Activated naive CD8-positive, alpha-beta T cell treated with anti-CD3 and anti-CD28 coated beads, Interleukin-2, amount 10 ng/mL, durations not matched to agents 7 days and 5 days (primary cell): ENCODE measurements around the gene EXOSC10. TPM values are rescaled to one million over a fixed set of nuclear protein-coding genes. Genes with fewer than 3 reads are reported as not detected.
A peak's percentile ranks its signal among the peaks of the same experiment; 100 is the strongest.
"Not testable (repeated sequence)": the region's sequence is repeated elsewhere in the genome, so short reads cannot be mapped to it uniquely, and the experiment has no call there.

Experiments used
- ATAC-seq: fragments of 150-1000 bp; cut with Tn5 transposase; one replicate; pipeline ENCODE4 v1.10.0; 2021; ENCODE audit warnings: low read depth, moderate library complexity
- POLR2A ChIA-PET: fragments of 350-600 bp; sonication (Branson Sonifier 250); formaldehyde crosslinking; loops from one replicate; lab custom pipeline; 2021; ENCODE audit warnings: antibody characterized with exemption; lab: Charles Lee
- DNase-seq: peaks from one replicate; pipeline ENCODE4 v3.0.0; 2021
- H3K27ac Mint-ChIP-seq: one replicate; pipeline ENCODE4 v1.8.0; 2022; ENCODE audit warnings: mild to moderate bottlenecking, mixed read lengths
- H3K27me3 Mint-ChIP-seq: one replicate; pipeline ENCODE4 v1.8.0; 2022; ENCODE audit warnings: mild to moderate bottlenecking, moderate library complexity, mixed read lengths
- H3K36me3 Mint-ChIP-seq: one replicate; pipeline ENCODE4 v1.8.0; 2021; ENCODE audit warnings: mild to moderate bottlenecking, mixed read lengths
- H3K4me1 Mint-ChIP-seq: one replicate; pipeline ENCODE4 v1.8.0; 2021; ENCODE audit warnings: mixed read lengths
- H3K4me3 Mint-ChIP-seq: one replicate; pipeline ENCODE4 v1.8.0; 2022; ENCODE audit warnings: mild to moderate bottlenecking, moderate library complexity, mixed read lengths
- H3K9me3 Mint-ChIP-seq: one replicate; pipeline ENCODE4 v1.8.0; 2021; ENCODE audit warnings: mixed read lengths
- total RNA-seq, 2 experiments: library from RNA; stranded (reverse); gene quantifications; one replicate each; pipeline ENCODE4 v1.2.3, GENCODE V29; 2021

The EXOSC10 gene
- total RNA-seq, 2 experiments from 2014 or later = 89.1 to 92.8 TPM

DNA sequence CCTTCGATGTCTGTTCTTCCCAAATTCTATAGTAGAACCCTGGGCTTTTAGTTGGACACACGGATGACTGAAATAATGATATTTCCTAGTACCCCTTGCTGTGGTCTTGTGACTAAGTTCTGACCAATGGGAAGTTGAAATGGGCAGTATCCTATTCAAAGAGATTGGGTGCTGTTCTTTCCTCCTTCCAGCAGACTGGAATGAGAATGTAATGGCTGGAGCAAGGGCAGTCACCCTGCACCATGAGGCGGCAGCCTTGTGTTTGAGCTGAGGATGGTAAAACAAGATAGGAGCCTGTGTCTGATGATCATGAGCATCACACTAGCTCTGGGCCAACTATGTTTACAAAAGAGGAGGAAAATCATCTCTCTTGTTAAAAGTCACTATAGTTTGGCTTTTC lies 34.7 kb downstream of the EXOSC10 start:
- Mint-ChIP-seq H3K4me1 (peaks cover 37% of the 10 kb centered on the region), H3K9me3 (no peaks in the 10 kb centered on the region), H3K4me3 (no peak overlapping the region), H3K36me3 (peaks cover 31% of the 10 kb centered on the region), H3K27ac (no peak overlapping the region), H3K27me3 (no peaks in the 10 kb centered on the region)
- DNase-seq (no peak), ATAC-seq (no peak)
- POLR2A ChIA-PET = no interaction called here

DNA sequence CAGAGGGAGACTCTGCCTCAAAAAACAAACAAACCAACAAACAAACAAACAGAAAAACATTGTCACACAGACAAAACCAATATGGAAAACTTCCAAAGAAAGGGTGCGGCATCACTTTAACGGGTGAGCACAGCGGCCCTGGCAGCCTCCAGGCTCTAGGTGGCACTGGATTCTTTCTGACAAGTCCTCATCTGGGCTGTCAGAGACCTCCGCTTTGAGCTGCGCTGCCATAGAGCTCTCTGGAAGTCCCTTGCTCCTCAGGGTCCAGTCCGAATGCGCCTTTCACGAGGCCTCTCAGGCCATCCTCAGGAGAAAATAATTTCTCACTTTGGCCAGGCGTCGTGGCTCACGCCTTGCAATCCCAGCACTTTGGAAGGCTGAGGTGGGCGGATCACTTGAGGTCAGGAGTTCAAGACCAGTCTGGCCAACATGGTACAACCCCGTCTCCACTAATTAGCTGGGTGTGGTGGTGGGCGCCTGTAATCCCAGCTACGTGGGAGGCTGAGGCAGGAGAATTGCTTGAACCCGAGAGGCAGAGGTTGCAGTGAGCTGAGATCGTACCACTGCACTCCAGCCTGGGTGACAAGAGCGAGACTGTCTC lies 35.6 kb downstream of the EXOSC10 start:
- DNase-seq, H3K27me3 Mint-ChIP-seq, POLR2A ChIA-PET, ATAC-seq, H3K4me3 Mint-ChIP-seq, H3K9me3 Mint-ChIP-seq: not testable (repeated sequence)
- H3K36me3 Mint-ChIP-seq = peaks cover 25% of the 10 kb centered on the region
- peak overlapping the region; percentile 94 for H3K27ac Mint-ChIP-seq
- peaks cover 31% of the 10 kb centered on the region for H3K4me1 Mint-ChIP-seq

DNA sequence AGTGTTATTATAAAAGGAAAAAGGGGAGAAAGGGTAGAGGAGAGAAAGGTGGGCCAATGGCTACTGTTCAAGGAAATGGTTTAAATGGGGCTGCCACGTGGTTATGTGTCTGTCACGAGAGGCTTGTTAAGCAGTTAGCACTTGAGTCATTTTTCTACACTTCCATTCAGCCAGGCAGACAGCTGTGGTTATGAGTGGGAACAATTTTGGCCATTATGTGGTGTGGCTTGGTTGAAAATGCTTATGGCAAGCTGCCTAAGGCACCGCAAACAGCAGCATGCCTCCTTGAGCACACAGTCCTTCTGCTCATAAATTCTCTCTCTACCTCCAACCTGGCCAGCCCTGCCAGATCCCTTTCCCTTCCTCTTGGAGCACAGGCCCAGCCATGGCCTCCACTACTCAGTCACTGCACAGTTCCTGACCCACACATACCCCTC lies 36.7 kb downstream of the EXOSC10 start:
- Mint-ChIP-seq H3K27ac (peak overlapping the region; percentile 94), H3K4me1 (peaks cover 31% of the 10 kb centered on the region), H3K9me3 (no peaks in the 10 kb centered on the region), H3K27me3 (no peaks in the 10 kb centered on the region), H3K36me3 (peaks cover 19% of the 10 kb centered on the region), H3K4me3 (peak overlapping the region; percentile 56)
- POLR2A ChIA-PET = interaction anchor here (0.7 to 4.2 kb wide), 3 partner anchors 7 to 50 kb away, joined by 4 to 28 read pairs (median 4); no protein-coding TSS in a partner anchor
- ATAC-seq (no peak), DNase-seq (no peak)

DNA sequence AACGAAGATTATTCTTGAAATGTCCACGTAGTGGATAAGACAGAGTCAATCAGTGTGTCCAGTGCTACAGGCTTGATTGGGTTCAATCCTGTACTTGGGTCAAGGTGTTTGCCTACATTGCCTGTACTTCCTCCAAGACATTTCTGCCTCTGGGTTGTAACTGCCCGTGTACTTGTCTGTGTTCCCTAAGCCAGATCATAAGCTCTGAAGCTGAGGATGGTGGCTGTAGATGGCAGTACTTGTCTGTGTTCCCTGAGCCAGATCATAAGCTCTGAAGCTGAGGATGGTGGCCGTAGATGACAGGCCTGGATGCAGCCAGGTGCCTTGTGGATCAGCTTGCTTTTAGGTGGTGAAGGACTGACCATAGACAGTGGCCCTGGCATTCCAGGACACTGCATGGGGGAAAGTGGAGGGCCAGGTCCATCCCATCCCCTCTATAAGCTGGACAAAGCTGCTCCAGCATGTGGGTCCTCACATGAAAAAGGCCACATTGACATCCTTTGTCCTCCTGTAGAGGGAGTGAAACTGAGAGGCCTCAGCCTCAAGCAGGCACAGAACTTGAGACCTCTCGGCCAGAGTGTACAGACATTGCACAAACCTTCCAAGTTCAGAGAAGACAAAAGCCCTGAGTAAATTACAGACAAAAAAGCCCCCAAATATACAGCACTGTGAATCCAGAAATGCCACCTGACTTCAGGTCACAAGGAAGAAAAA lies 37.9 kb downstream of the EXOSC10 start:
- Mint-ChIP-seq H3K36me3 (peaks cover 21% of the 10 kb centered on the region), H3K27me3 (no peaks in the 10 kb centered on the region), H3K4me1 (peaks cover 33% of the 10 kb centered on the region), H3K4me3 (peak overlapping the region; percentile 91), H3K9me3 (no peaks in the 10 kb centered on the region), H3K27ac (peak overlapping the region; percentile 94)
- DNase-seq (no peak), ATAC-seq (no peak)
- POLR2A ChIA-PET = interaction anchor here (1.3 to 4.2 kb wide), 6 partner anchors 8 to 846 kb away, joined by 4 to 28 read pairs (median 12); partner anchors contain the start of genes EXOSC10 and TARDBP

DNA sequence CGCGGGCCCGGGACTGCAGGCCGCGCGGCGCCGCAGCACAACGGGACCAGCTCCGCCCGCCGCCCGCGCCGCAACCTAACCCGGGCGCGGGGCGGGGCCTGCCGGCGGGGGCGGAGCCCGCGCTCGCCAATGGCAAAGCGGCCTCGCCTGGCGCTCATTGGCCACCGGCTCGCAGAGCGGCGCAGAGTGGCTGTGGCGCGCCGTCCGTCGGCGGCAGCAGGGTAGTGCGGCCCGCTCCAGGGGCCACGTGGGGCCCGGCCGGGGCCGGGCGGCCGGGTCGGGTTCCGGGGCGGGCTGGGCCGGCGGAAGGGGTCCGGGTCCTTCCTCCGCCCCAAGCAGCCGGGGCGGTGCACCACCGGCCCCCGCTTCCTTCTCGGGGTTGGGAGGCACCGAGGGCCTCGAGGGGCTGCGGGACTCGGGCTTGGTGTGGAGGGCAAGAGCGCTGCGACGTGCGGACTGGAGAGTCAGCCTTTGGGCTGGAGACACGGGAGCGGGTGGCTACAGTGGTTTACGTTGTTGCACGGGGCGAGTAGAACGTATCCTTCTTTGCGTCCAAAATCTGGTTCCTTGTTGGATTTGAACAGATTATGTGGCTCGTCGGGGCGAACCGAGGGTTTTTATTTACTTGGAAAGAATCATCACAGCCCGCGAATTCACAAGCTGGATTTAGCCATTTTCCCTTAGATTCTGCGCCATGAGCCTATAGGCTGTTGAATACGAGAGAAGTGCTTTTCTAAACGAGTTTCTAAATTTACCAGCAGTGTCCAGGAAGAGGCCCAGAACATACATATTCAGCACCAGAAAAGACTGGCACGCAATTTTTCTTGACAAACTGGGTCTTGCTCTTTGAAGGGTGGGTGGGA lies 39.5 kb downstream of the EXOSC10 start, which contains the start of gene SRM:
Gene SRM, minus strand, starts transcription at position 51 of the 863 bp plus-strand sequence. CDS start 75 bp downstream, outside the sequence.
- peak within 1 kb of the TSS; percentile 94 for H3K27ac Mint-ChIP-seq
- POLR2A ChIA-PET = interaction anchor here (0.5 to 4.2 kb wide), 14 partner anchors 10 to 877 kb away, joined by 3 to 28 read pairs (median 5); partner anchors contain the start of genes EXOSC10, FBXO6, MTOR and TARDBP
- ATAC-seq (peak; percentile 95), DNase-seq (peak; percentile 97)
- no peaks in the 10 kb centered on the region for H3K27me3 Mint-ChIP-seq
- no peaks in the 10 kb centered on the region for H3K9me3 Mint-ChIP-seq
- H3K4me3 Mint-ChIP-seq = peak within 1 kb of the TSS; percentile 91
- H3K4me1 Mint-ChIP-seq = peaks cover 33% of the 10 kb centered on the region
- peaks cover 14% of the 10 kb centered on the region for H3K36me3 Mint-ChIP-seq

DNA sequence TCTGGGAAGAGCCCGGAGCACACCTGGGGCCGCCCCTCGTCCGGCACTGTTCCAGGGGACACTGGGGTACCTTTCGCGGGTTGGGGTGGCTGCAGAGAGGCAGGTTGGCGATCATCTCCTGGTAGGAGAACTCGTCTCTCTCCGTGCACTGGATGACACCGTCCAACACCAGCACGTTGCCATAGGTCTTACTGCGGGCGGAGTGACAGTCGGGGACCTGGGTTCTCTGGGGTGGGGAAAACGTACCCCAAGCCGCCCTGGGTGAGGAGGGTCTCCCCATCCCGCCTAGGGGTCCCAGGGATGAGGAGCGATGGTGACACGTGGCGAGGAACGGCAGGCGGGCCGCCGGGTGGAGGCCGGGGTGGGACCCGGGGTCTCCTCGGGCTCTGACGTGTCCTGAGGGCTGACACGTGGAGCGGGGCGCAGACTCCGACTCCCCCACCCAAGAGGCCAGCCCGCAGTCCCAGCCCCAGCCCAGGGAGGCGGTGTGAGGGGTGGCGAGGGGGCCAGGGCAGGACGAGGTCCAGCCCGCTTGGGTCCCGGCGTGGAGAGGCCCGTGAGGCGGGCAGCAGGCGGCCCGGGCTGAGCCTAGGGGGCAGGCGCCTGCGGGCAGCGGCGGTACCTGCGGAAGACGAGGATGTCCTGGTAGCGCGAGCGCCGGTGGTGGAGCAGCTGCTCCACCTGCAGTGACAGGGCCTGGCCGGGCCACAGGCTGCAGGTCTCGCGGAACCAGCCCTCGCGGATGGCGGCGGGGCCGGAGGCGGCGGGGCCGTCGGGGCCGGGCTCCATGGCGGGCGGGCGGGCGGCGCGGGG lies 40.3 kb downstream of the EXOSC10 start:
- POLR2A ChIA-PET = interaction anchor here (0.6 to 4.2 kb wide), 7 partner anchors 11 to 876 kb away, joined by 3 to 28 read pairs (median 6); partner anchors contain the start of genes EXOSC10 and TARDBP
- Mint-ChIP-seq H3K27me3 (no peaks in the 10 kb centered on the region), H3K4me1 (peaks cover 33% of the 10 kb centered on the region), H3K9me3 (no peaks in the 10 kb centered on the region), H3K27ac (peak overlapping the region; percentile 87), H3K36me3 (peaks cover 11% of the 10 kb centered on the region), H3K4me3 (peak overlapping the region; percentile 88)
- ATAC-seq (peak; percentile 37), DNase-seq (peak; percentile 45)

DNA sequence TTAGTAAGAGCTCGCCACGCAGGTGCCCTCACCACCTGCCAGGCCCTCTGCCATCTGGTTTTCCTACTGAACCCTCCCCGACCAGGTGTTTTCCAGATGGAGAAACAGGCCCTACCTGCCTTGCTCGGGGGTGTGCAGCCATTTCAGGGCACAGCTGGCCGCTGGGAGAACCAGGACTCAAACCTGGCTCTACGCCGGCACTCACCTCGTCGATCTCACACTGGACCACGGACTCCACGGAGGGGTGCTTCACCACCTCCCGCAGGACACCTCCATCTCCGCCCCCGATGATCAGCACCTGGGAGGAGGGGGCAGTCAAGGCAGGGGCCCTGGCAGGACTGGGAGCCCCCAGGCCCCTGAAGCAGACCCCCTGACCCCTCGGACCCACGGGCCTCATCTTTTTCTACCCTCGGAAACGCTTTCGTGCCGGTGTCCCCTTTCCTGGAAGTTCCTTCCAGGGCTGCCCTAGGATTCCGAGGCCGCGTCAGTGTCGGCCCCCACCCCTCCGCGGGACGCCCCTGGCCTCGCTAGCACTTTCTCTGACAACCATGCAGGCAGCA lies 41.0 kb downstream of the EXOSC10 start:
- no peak for DNase-seq
- ATAC-seq = no peak
- Mint-ChIP-seq H3K4me1 (peaks cover 31% of the 10 kb centered on the region), H3K27ac (peak overlapping the region; percentile 87), H3K36me3 (peaks cover 11% of the 10 kb centered on the region), H3K9me3 (no peaks in the 10 kb centered on the region), H3K4me3 (peak overlapping the region; percentile 88), H3K27me3 (no peaks in the 10 kb centered on the region)
- POLR2A ChIA-PET = interaction anchor here (0.5 to 0.6 kb wide), 3 partner anchors 223 to 680 kb away, joined by 3 to 5 read pairs (median 3); no protein-coding TSS in a partner anchor

DNA sequence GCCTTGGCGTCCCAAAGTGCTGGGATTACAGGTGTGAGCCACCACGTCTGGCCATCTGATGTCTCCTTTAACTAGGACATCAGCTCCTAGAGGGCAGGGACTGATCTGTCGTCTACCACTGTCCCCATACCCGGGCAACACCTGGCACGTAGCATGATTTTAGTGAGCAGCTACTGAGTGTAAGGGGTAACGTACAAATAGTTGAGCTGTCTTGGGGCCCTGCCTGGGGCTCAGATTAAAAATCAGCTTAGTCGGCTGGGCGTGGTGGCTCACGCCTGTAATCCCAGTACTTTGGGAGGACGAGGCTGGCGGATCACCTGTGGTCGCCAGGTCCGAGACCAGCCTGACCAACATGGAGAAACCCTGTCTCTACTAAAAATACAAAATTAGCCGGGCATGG lies 41.6 kb downstream of the EXOSC10 start:
- ATAC-seq (no peak), DNase-seq (no peak)
- Mint-ChIP-seq H3K4me3 (peak overlapping the region; percentile 88), H3K9me3 (no peaks in the 10 kb centered on the region), H3K4me1 (peaks cover 26% of the 10 kb centered on the region), H3K27ac (no peak overlapping the region), H3K27me3 (no peaks in the 10 kb centered on the region), H3K36me3 (peaks cover 11% of the 10 kb centered on the region)
- POLR2A ChIA-PET = interaction anchor here (0.5 to 0.6 kb wide), 2 partner anchors 224 to 633 kb away, joined by 3 to 5 read pairs; no protein-coding TSS in a partner anchor

DNA sequence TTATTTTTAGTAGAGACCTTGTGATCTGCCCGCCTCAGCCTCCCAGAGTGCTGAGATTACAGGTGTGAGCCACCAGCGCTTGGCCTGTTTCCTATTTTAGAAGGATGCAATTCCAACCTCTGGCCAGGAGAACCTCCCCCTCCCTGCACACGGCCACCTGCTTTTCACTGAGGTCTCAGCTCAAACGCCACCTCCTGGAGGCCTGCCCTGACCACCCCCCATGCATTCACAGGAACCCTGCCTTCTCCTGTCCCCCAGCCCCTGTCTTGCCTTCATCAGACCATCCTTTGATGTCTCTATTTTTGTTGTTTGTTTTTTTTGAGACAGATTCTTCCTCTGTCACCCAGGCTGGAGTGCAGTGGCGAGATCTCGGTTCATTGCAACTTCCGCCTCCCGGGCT lies 42.2 kb downstream of the EXOSC10 start:
- Mint-ChIP-seq H3K4me3 (peak overlapping the region; percentile 7), H3K4me1 (peaks cover 22% of the 10 kb centered on the region), H3K27me3 (no peaks in the 10 kb centered on the region), H3K36me3 (peaks cover 9% of the 10 kb centered on the region), H3K27ac (peak overlapping the region; percentile 24), H3K9me3 (no peaks in the 10 kb centered on the region)
- POLR2A ChIA-PET = no interaction called here
- DNase-seq (no peak), ATAC-seq (no peak)

DNA sequence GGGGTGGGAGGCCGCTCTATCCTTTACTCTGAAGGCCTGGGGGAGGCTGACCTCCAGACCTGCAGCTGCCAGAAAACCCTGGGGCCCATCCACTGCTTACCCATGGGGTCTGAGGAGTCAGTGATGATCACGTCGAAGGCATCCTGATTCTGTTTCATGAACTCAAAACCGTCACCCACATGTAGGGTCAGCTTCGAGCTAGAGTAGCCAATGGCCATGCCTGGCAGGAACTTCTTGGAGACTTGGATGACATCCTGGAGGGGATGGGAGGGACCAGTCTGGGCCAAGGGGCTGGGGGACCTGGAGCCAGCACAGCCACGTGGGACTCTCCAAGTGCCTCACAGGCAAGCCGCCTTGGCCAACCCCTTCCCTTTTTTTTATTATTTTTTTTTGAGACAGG lies 43.2 kb downstream of the EXOSC10 start:
- POLR2A ChIA-PET = interaction anchor here (1.5 kb wide), 1 partner anchor 43 kb away, joined by 7 read pairs; the partner anchor contains the start of gene EXOSC10
- peaks cover 21% of the 10 kb centered on the region for H3K4me1 Mint-ChIP-seq
- no peak for ATAC-seq
- peaks cover 7% of the 10 kb centered on the region for H3K36me3 Mint-ChIP-seq
- DNase-seq = peak; percentile 14
- H3K4me3 Mint-ChIP-seq = no peak overlapping the region
- no peaks in the 10 kb centered on the region for H3K9me3 Mint-ChIP-seq
- no peaks in the 10 kb centered on the region for H3K27me3 Mint-ChIP-seq
- H3K27ac Mint-ChIP-seq = no peak overlapping the region

DNA sequence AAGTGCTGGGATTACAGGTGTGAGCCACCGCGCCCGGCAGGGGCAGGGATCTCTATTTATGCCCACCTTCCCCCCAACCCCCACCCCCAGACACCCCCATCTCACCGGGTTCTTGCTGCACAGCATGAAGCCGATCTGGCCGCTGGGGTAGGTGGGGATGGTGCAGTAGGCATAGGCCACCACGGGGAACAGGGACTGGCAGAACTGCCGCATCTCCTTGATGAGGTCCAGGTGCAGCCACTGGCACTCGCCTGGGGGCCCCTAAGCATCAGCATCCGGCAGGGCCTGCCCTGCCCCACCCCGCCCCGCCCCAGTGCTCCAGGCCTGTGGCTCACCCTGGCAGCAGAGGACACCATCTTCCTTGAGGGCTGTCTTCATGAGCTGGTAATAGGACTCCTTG lies 44.0 kb downstream of the EXOSC10 start:
- ATAC-seq (no peak), DNase-seq (no peak)
- H3K36me3 Mint-ChIP-seq = peaks cover 7% of the 10 kb centered on the region
- no peaks in the 10 kb centered on the region for H3K27me3 Mint-ChIP-seq
- H3K27ac Mint-ChIP-seq = no peak overlapping the region
- POLR2A ChIA-PET = interaction anchor here (1.5 kb wide), 1 partner anchor 44 kb away, joined by 7 read pairs; the partner anchor contains the start of gene EXOSC10
- H3K9me3 Mint-ChIP-seq = no peaks in the 10 kb centered on the region
- H3K4me3 Mint-ChIP-seq = no peak overlapping the region
- peaks cover 16% of the 10 kb centered on the region for H3K4me1 Mint-ChIP-seq

DNA sequence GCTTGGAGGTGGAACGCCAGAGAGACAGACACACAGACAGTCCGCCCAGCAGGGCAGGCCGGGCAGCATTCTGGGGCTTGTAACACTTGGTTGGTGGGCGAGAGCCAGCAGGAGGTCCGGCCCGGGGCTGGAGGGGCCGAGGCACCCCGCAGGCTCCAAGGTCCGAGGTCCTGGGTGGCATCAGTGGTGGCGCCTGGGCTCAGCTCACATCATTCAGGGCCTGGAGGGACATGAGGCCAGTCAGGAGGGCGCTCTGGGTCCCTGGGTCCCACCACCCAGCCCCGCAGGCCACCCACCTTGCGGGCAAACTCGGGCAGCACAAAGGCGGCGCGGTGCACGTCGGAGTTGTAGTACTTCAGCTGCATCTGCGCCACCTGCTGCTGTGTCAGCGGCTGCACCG lies 45.0 kb downstream of the EXOSC10 start:
- POLR2A ChIA-PET = interaction anchor here (1.5 kb wide), 1 partner anchor 45 kb away, joined by 7 read pairs; the partner anchor contains the start of gene EXOSC10
- DNase-seq (no peak), ATAC-seq (no peak)
- Mint-ChIP-seq H3K9me3 (no peaks in the 10 kb centered on the region), H3K27ac (no peak overlapping the region), H3K4me3 (no peak overlapping the region), H3K36me3 (peaks cover 7% of the 10 kb centered on the region), H3K4me1 (peaks cover 14% of the 10 kb centered on the region), H3K27me3 (no peaks in the 10 kb centered on the region)
